Measurements from ENCODE around the gene RIPPLY1. TPM values are rescaled to one million over a fixed set of nuclear protein-coding genes. Genes with fewer than 3 reads are reported as not detected.

The RIPPLY1 gene
- total RNA-seq, 4 donors from 2014 or later: not detected

DNA sequence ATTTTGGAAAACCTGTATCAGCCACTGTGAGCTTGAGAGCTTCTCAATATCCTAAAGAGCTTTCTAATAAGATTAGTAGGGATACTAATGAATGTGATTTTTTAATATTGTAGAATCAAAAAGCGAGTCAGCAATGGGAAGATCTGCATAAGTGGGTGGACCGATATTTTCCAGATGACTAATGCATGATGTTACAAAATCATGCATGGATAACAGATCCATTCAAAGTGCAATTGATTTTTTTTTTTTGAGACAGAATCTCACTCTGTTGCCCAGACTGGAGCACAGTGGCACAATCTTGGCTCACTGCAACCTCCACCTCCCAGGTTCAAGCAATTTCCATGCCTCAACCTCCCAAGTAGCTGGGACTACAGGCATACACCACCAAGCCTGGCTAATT is 9.7 kb upstream of the RIPPLY1 start:
- in situ Hi-C loops (cut with MboI; ENCODE audit: low sequenced_read_pairs in 4 of 4): no loop called here
- Histone ChIP-seq H3K36me3 (no peaks in the 10 kb centered on the region), H3K27me3 (no peaks in the 10 kb centered on the region), H3K27ac (no peak overlapping the region), H3K9me3 (no peaks in the 10 kb centered on the region), H3K4me1 (no peaks in the 10 kb centered on the region), H3K4me3 (no peak overlapping the region)
- DNase-seq: no peak
- no peak for TF ChIP-seq POLR2A (IDR thresholded peaks at IDR 0.05)
- TF ChIP-seq, protein P1, sequence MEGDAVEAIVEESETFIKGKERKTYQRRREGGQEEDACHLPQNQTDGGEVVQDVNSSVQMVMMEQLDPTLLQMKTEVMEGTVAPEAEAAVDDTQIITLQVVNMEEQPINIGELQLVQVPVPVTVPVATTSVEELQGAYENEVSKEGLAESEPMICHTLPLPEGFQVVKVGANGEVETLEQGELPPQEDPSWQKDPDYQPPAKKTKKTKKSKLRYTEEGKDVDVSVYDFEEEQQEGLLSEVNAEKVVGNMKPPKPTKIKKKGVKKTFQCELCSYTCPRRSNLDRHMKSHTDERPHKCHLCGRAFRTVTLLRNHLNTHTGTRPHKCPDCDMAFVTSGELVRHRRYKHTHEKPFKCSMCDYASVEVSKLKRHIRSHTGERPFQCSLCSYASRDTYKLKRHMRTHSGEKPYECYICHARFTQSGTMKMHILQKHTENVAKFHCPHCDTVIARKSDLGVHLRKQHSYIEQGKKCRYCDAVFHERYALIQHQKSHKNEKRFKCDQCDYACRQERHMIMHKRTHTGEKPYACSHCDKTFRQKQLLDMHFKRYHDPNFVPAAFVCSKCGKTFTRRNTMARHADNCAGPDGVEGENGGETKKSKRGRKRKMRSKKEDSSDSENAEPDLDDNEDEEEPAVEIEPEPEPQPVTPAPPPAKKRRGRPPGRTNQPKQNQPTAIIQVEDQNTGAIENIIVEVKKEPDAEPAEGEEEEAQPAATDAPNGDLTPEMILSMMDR (IDR thresholded peaks at IDR 0.05 in 4 of 5, conservative IDR thresholded peaks at IDR 0.05 in 1 of 5): no peak
- no peak for ATAC-seq
- intact Hi-C loops (cut with DNase I; ENCODE audit: low total_unique reads): no loop called here

DNA sequence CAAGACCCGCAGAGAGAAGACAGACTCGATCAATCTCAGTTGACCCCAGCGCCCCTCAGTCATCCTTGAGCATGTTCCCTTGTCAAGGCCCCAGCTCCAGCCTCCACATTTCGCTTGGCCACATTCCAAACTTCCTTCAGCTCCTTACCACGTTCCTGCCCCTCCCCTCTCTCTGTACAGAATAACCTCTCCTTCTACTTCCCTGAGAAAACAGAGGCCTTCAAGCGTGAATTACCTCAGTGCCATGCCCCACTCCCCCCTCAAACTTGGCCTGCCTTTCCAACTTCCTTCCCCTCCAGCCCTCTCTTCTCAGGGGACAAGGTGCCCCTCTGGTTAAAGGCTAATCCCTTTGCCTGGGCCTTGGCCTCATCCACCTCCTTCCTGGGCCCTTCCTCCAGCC is 3.2 kb upstream of the RIPPLY1 start:
- TF ChIP-seq, protein P1 (IDR thresholded peaks at IDR 0.05 in 4 of 5, conservative IDR thresholded peaks at IDR 0.05 in 1 of 5): no peak
- no peak for TF ChIP-seq POLR2A (IDR thresholded peaks at IDR 0.05)
- Histone ChIP-seq H3K27ac (no peak overlapping the region), H3K4me3 (no peak overlapping the region), H3K36me3 (no peaks in the 10 kb centered on the region), H3K27me3 (no peaks in the 10 kb centered on the region), H3K4me1 (peaks cover 13 to 30% of the 10 kb centered on the region in 2 donors), H3K9me3 (no peaks in the 10 kb centered on the region)
- no peak for DNase-seq
- ATAC-seq: no peak
- in situ Hi-C loops (cut with MboI; ENCODE audit: low sequenced_read_pairs in 4 of 4) (no loop called here), intact Hi-C loops (cut with DNase I; ENCODE audit: low total_unique reads) (no loop called here)

DNA sequence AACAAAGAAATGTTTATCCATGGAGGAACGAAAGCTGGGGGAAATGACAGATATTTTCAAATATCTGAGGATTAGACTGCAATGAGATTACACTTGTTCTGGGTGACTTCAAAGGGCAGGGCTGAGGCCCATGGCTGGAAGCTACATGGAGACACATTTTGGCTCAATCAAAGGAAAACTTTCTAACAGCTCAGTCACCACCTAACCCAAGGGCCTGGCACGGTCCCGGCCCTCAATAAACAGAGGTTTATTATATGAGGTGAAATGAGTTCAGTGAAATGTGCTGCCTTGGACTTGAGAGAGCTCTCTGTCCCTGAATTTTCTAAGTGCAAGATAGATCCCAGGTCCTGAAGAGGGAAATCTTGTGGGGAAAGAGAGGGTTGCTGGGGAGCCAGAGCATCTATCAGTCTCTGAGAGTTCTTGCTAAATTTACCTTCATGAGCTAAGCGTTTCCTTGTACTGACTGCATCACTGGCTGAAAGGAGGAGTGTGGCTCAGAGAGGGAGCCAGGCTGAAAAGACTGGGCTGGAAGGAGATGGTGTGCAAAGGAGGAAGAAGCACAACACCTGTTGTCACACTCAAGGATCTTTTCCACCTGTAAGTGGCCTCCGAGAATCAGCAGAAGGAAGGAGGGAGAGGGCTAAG is 2.0 kb upstream of the RIPPLY1 start:
- in situ Hi-C loops (cut with MboI; ENCODE audit: low sequenced_read_pairs in 4 of 4): no loop called here

DNA sequence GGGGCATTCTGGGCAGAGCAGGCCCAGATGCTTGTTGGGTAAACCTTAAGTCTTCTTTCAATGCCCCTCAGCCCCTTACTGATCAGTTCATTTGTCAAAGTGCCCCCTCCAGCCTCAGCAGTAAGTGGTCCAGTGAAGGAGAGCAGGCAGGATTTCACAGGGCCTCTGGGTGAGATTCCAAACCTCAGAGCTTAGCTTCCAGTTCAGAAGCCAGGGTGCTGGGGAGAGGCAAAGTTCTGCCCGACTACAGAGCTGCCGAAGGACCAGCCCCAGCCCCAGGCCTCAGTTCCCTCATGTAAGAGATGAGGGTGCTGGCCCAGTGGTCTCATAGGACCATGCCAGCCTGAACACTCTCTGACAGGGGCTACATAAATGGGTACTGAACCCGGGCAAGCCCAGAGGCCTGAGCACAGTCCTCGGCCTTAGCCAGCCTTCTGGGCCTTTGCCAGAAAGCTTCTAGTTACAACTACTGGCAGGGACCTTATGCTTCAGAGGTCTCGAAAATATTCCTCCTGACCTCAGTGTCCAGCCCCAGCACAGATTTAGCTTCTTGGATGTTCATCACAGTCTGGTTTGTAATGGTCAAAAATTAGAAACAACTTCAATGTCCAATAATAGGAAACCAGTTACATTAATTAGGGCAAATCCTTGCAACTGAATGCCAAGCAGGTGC is 851 bp upstream of the RIPPLY1 start:
- ATAC-seq (peak; percentile 86 to 91), DNase-seq (peak; percentile 36 to 68)
- no peaks in the 10 kb centered on the region for H3K9me3 ChIP-seq
- no peaks in the 10 kb centered on the region for H3K27me3 ChIP-seq
- H3K27ac ChIP-seq: peak overlapping the region; percentile 68 to 81 (median 78)
- intact Hi-C loops (cut with DNase I; ENCODE audit: low total_unique reads): no loop called here
- peaks cover 13 to 30% of the 10 kb centered on the region in 2 donors for H3K4me1 ChIP-seq
- no peak overlapping the region for H3K4me3 ChIP-seq
- no peaks in the 10 kb centered on the region for H3K36me3 ChIP-seq
- in situ Hi-C loops (cut with MboI; ENCODE audit: low sequenced_read_pairs in 4 of 4): no loop called here
- TF ChIP-seq, protein P1 (IDR thresholded peaks at IDR 0.05 in 4 of 5, conservative IDR thresholded peaks at IDR 0.05 in 1 of 5): no peak
- TF ChIP-seq POLR2A (IDR thresholded peaks at IDR 0.05): no peak

More for the DNA sequence above, 2.0 kb upstream of the RIPPLY1 start:
- intact Hi-C loops (cut with DNase I; ENCODE audit: low total_unique reads): no loop called here
- Histone ChIP-seq H3K9me3 (no peaks in the 10 kb centered on the region), H3K27ac (peak overlapping the region; percentile 68 to 81 (median 78)), H3K36me3 (no peaks in the 10 kb centered on the region), H3K27me3 (no peaks in the 10 kb centered on the region), H3K4me1 (peaks cover 13 to 30% of the 10 kb centered on the region in 2 donors), H3K4me3 (no peak overlapping the region)
- ATAC-seq: peak; percentile 78 to 81
- no peak for DNase-seq
- TF ChIP-seq POLR2A (IDR thresholded peaks at IDR 0.05): no peak
- TF ChIP-seq, protein P1 (IDR thresholded peaks at IDR 0.05 in 4 of 5, conservative IDR thresholded peaks at IDR 0.05 in 1 of 5): no peak

Measured in gastrocnemius medialis (tissue), 4 donors.